ENCODE results near the gene C8G. TPM values are rescaled to one million over a fixed set of nuclear protein-coding genes. Genes with fewer than 3 reads are reported as not detected.

C8G gene
- total RNA-seq, 1 experiment from 2014 or later: not detected

GRCh38 chr9:136968333-136969127 lies 23.5 kb downstream of the C8G start:
- H3K4me3 ChIP-seq: no peak overlapping the region
- no peaks in the 10 kb centered on the region for H3K27me3 ChIP-seq
- no peaks in the 10 kb centered on the region for H3K36me3 ChIP-seq
- no peaks in the 10 kb centered on the region for H3K9me3 ChIP-seq
- no peak for DNase-seq

- DNase-seq: no peak
- no peaks in the 10 kb centered on the region for H3K36me3 ChIP-seq
- H3K27me3 ChIP-seq: no peaks in the 10 kb centered on the region
- no peaks in the 10 kb centered on the region for H3K9me3 ChIP-seq
- no peak overlapping the region for H3K4me3 ChIP-seq
Observed at GRCh38 chr9:136969150-136969549, 24.1 kb downstream of the C8G start.

- Histone ChIP-seq H3K27me3 (no peaks in the 10 kb centered on the region), H3K4me3 (no peak overlapping the region), H3K36me3 (no peaks in the 10 kb centered on the region), H3K9me3 (no peaks in the 10 kb centered on the region)
- DNase-seq: no peak
Observed at GRCh38 chr9:136969774-136970173, 24.7 kb downstream of the C8G start.

GRCh38 chr9:136970361-136970760 lies 25.3 kb downstream of the C8G start:
- H3K27me3 ChIP-seq: no peaks in the 10 kb centered on the region
- DNase-seq: no peak
- no peak overlapping the region for H3K4me3 ChIP-seq
- no peaks in the 10 kb centered on the region for H3K9me3 ChIP-seq
- no peaks in the 10 kb centered on the region for H3K36me3 ChIP-seq

- Histone ChIP-seq H3K9me3 (no peaks in the 10 kb centered on the region), H3K4me3 (no peak overlapping the region), H3K36me3 (no peaks in the 10 kb centered on the region), H3K27me3 (no peaks in the 10 kb centered on the region)
- no peak for DNase-seq
Observed at GRCh38 chr9:136971746-136972145, 26.7 kb downstream of the C8G start.

GRCh38 chr9:136972335-136972734 lies 27.3 kb downstream of the C8G start:
- no peaks in the 10 kb centered on the region for H3K9me3 ChIP-seq
- no peaks in the 10 kb centered on the region for H3K27me3 ChIP-seq
- H3K36me3 ChIP-seq: no peaks in the 10 kb centered on the region
- DNase-seq: no peak
- no peak overlapping the region for H3K4me3 ChIP-seq

- H3K9me3 ChIP-seq: no peaks in the 10 kb centered on the region
- H3K36me3 ChIP-seq: no peaks in the 10 kb centered on the region
- H3K4me3 ChIP-seq: no peak overlapping the region
- no peaks in the 10 kb centered on the region for H3K27me3 ChIP-seq
- no peak for DNase-seq
Observed at GRCh38 chr9:136972743-136973142, 27.7 kb downstream of the C8G start.

GRCh38 chr9:136973618-136974617 lies 28.9 kb downstream of the C8G start:
- no peak for DNase-seq
- Histone ChIP-seq H3K27me3 (no peaks in the 10 kb centered on the region), H3K36me3 (no peaks in the 10 kb centered on the region), H3K9me3 (no peaks in the 10 kb centered on the region), H3K4me3 (no peak overlapping the region)

GRCh38 chr9:136974817-136975535 lies 29.9 kb downstream of the C8G start:
- Histone ChIP-seq H3K27me3 (no peaks in the 10 kb centered on the region), H3K4me3 (no peak overlapping the region), H3K36me3 (no peaks in the 10 kb centered on the region), H3K9me3 (no peaks in the 10 kb centered on the region)
- peak; percentile 51 for DNase-seq

- no peak for DNase-seq
Observed at GRCh38 chr9:136975644-136976043, 30.6 kb downstream of the C8G start.

GRCh38 chr9:136977223-136977622 lies 32.2 kb downstream of the C8G start, which contains the start of gene PTGDS:
Gene PTGDS (plus strand): TSS chr9:136977504. CDS start chr9:136977579, 75 bp downstream.
- DNase-seq: no peak

More at GRCh38 chr9:136975644-136976043, 30.6 kb downstream of the C8G start:
- H3K4me3 ChIP-seq: no peak overlapping the region
- H3K27me3 ChIP-seq: no peaks in the 10 kb centered on the region
- no peaks in the 10 kb centered on the region for H3K9me3 ChIP-seq
- H3K36me3 ChIP-seq: no peaks in the 10 kb centered on the region

GRCh38 chr9:136977649-136978072 lies 32.6 kb downstream of the C8G start:
- H3K36me3 ChIP-seq: no peaks in the 10 kb centered on the region
- H3K9me3 ChIP-seq: no peaks in the 10 kb centered on the region
- H3K27me3 ChIP-seq: no peaks in the 10 kb centered on the region
- no peak for DNase-seq
- no peak overlapping the region for H3K4me3 ChIP-seq

More at GRCh38 chr9:136977223-136977622, 32.2 kb downstream of the C8G start, which contains the start of gene PTGDS:
- Histone ChIP-seq H3K36me3 (no peaks in the 10 kb centered on the region), H3K9me3 (no peaks in the 10 kb centered on the region), H3K27me3 (no peaks in the 10 kb centered on the region), H3K4me3 (0 out of 2 replicates have a peak within 1 kb of the TSS, but pooled peaks have one; percentile 21)

- Histone ChIP-seq H3K4me3 (0 out of 2 replicates have a peak overlapping the region, but pooled peaks have one; percentile 21), H3K36me3 (no peaks in the 10 kb centered on the region), H3K9me3 (no peaks in the 10 kb centered on the region), H3K27me3 (no peaks in the 10 kb centered on the region)
- DNase-seq: peak; percentile 48
Observed at GRCh38 chr9:136978073-136978864, 33.2 kb downstream of the C8G start.

GRCh38 chr9:136978865-136979544 lies 34.0 kb downstream of the C8G start:
- Histone ChIP-seq H3K4me3 (no peak overlapping the region), H3K27me3 (no peaks in the 10 kb centered on the region), H3K9me3 (no peaks in the 10 kb centered on the region), H3K36me3 (no peaks in the 10 kb centered on the region)
- no peak for DNase-seq

Data from MG63 (cell line).